ENCODE results near the gene FSD2. TPM values are rescaled to one million over a fixed set of nuclear protein-coding genes. Genes with fewer than 3 reads are reported as not detected.

The FSD2 gene
- total and polyA plus RNA-seq, 10 of the 15 experiments (the other 5 are each of a cell fraction or from before 2014, with no cell fraction given): under 0.01 to 0.39 (median 0.07) TPM; not detected in 3

GRCh38 chr15:82710926-82711490, 94.9 kb downstream of the FSD2 start:
- WGBS (ENCODE audit: insufficient coverage, insufficient replicate concordance, low lambda C conversion rate, missing lambda C conversion rate): 91% methylated on average over 25 of the region's 26 CpGs
- Histone ChIP-seq H3K4me1 (ENCODE audit: control insufficient read depth, insufficient read depth, low read length) (0 out of 2 replicates have a peak, but pooled peaks cover 4% of the 10 kb centered on the region), H3K27me3 (replicated peaks in 1 of 2; ENCODE audit: control insufficient read depth in 2 of 2, insufficient read depth in 2 of 2, low read length in 1 of 2) (no peaks in the 10 kb centered on the region; a peak in 1 of 4 replicates), H2AFZ (ENCODE audit: control insufficient read depth, low read depth, low read length) (no peak overlapping the region), H3K9ac (ENCODE audit: control insufficient read depth, insufficient read depth, low read length) (no peak overlapping the region), H3K27ac (ENCODE audit: control insufficient read depth, insufficient read depth) (no peak overlapping the region), H3K36me3 (ENCODE audit: control insufficient read depth in 2 of 2, insufficient read depth in 2 of 2, low read length in 1 of 2) (no peaks in the 10 kb centered on the region), H3K4me3 (no peak overlapping the region), H3K9me3 (replicated peaks; ENCODE audit: control insufficient read depth, insufficient read depth, low read length) (no peaks in the 10 kb centered on the region), H3K79me2 (ENCODE audit: control insufficient read depth, insufficient read depth, low read length) (no peaks in the 10 kb centered on the region), H4K20me1 (ENCODE audit: control insufficient read depth, insufficient read depth) (no peaks in the 10 kb centered on the region), H3K4me2 (ENCODE audit: control insufficient read depth, insufficient read depth) (no peak overlapping the region)
- DNase-seq (ENCODE audit: low read depth, low spot score) (no peak), ATAC-seq (no peak), FAIRE-seq (no peak)
- intact Hi-C loops (cut with micrococcal nuclease; ENCODE audit: unreplicated experiment) (no loop called here), in situ Hi-C loops (cut with MboI) (no loop called here)
- TF ChIP-seq STAT1 (conservative IDR thresholded peaks at IDR 0.05) (no peak), BHLHE40 (IDR thresholded peaks at IDR 0.05; ENCODE audit: borderline replicate concordance in 1 of 2, low read depth in 2 of 2, low read length in 1 of 2) (no peak), USF2 (IDR thresholded peaks at IDR 0.05; ENCODE audit: borderline replicate concordance, low read depth, low read length) (no peak), NBN (IDR thresholded peaks at IDR 0.05) (no peak), IKZF2 (IDR thresholded peaks at IDR 0.05) (no peak), SRF (IDR thresholded peaks at IDR 0.05; ENCODE audit: low read depth in 2 of 2, low read length in 2 of 2) (no peak), MLLT1 (IDR thresholded peaks at IDR 0.05) (no peak), ATF7 (IDR thresholded peaks at IDR 0.05; ENCODE audit: low read depth) (no peak), NFYB (IDR thresholded peaks at IDR 0.05; ENCODE audit: insufficient read depth, low read depth, low read length) (no peak)
- POLR2A ChIA-PET: no interaction called here
- CTCF ChIA-PET: no interaction called here
- SMC1A ChIA-PET (ENCODE audit: uncharacterized antibody, unreplicated experiment): no interaction called here
- BruUV-seq (replicated peaks): no TSS peak
- RAD21 ChIA-PET (ENCODE audit: unreplicated experiment): no interaction called here

Data from GM12878 (cell line).